ENCODE data around the gene TRPM4.

DNA sequence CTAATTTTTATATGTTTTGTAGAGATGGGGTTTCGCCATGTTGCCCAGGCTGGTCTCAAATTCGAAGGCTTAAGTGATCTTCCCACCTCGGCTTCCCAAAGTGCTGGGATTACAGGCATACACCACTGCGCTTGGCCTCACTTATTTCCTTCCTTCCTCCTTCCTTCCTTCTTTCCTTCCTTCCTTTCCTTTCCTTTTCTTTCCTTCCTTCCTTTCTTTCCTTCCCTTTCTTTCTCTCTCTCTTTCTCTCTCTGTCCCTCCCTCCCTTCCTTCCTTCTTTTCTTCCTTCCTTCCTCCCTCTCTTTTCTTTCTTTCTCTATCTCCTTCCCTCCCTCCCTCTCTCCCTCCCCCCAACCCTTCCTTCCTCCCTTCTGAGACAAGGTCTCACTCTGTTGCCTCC is 36.8 kb downstream of the TRPM4 start:
- TF ChIP-seq, protein P1, sequence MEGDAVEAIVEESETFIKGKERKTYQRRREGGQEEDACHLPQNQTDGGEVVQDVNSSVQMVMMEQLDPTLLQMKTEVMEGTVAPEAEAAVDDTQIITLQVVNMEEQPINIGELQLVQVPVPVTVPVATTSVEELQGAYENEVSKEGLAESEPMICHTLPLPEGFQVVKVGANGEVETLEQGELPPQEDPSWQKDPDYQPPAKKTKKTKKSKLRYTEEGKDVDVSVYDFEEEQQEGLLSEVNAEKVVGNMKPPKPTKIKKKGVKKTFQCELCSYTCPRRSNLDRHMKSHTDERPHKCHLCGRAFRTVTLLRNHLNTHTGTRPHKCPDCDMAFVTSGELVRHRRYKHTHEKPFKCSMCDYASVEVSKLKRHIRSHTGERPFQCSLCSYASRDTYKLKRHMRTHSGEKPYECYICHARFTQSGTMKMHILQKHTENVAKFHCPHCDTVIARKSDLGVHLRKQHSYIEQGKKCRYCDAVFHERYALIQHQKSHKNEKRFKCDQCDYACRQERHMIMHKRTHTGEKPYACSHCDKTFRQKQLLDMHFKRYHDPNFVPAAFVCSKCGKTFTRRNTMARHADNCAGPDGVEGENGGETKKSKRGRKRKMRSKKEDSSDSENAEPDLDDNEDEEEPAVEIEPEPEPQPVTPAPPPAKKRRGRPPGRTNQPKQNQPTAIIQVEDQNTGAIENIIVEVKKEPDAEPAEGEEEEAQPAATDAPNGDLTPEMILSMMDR (conservative IDR thresholded peaks at IDR 0.05; ENCODE audit: low read length), result no peak
- no peak for TF ChIP-seq EZH2phosphoT487 (IDR thresholded peaks at IDR 0.05; ENCODE audit: borderline replicate concordance, low read depth, low read length)

Data from OCI-LY7 (cell line).